Ovary (tissue), 9 donors: ENCODE data around the gene C4orf54. TPM values are rescaled to one million over a fixed set of nuclear protein-coding genes. Genes with fewer than 3 reads are reported as not detected.

Experiments
- DNase-seq, 5 donors: peaks; one replicate each; pipeline ENCODE4 v3.0.0-alpha.2; 2019 to 2020
- H3K27ac ChIP-seq, 2 donors: fragments of 200-600 bp; one replicate each; pipeline versions ENCODE4 v1.5.1 to v1.8.0; 2019 to 2022
- H3K27me3 ChIP-seq: fragments of 200-600 bp; one replicate; pipeline ENCODE4 v1.8.0; 2022
- H3K36me3 ChIP-seq: fragments of 200-600 bp; sonication (generic); one replicate; pipeline ENCODE4 v1.5.1; 2019
- H3K4me1 ChIP-seq: one replicate; pipeline ENCODE4 v1.8.1; 2013; ENCODE audit warnings: mild to moderate bottlenecking, moderate library complexity; ENCODE audit not compliant: insufficient read depth
- H3K4me3 ChIP-seq: fragments of 200-600 bp; sonication (generic); one replicate; pipeline ENCODE4 v1.5.1; 2017
- H3K9me3 ChIP-seq, 2 donors: fragments of 200-600 bp in 1 of 2; sonication (generic) in 1 of 2; one replicate each; pipeline versions ENCODE4 v1.5.1 to v1.8.1; 2013 to 2019; ENCODE audit warnings: mild to moderate bottlenecking in 1 of 2, moderate library complexity in 1 of 2
- CTCF ChIP-seq, 3 donors: fragments of 450-650 bp in 2 of 3; fragments of 200-600 bp in 1 of 3; IDR thresholded peaks; one replicate each; pipeline versions ENCODE4 v1.5.1 to v1.8.0; 2016 to 2022; ENCODE audit warnings: antibody characterized with exemption in 3 of 3, mild to moderate bottlenecking in 1 of 3
- EP300 ChIP-seq: sonication (generic); formaldehyde crosslinking; IDR thresholded peaks from one replicate; pipeline ENCODE4 v1.6.1; 2017; ENCODE audit warnings: antibody characterized with exemption
- POLR2A ChIP-seq: fragments of 450-650 bp; IDR thresholded peaks from one replicate; pipeline ENCODE4 v1.6.1; 2017; ENCODE audit warnings: antibody characterized with exemption, mild to moderate bottlenecking, moderate library complexity
- WGBS, 3 donors: extraction: QIAGEN DNeasy Blood & Tissue Kit in 1 of 3; methylation state at CpG; one replicate each; pipeline versions ENCODE4 v1.1.5 to v1.1.7; 2013 to 2017; 5-methylcytosine and 5-hydroxymethylcytosine counted together
- intact Hi-C, 4 donors: fragments of 100-400 bp; cut with DNase I; formaldehyde crosslinking; loops; one replicate each; pipeline versions ENCODE4 v1.11.0 to v1.15.1; 2022 to 2023
- polyA plus RNA-seq, 2 donors: library from polyadenylated mRNA; stranded (reverse); fragments of 200-250 nt in 1 of 2; fragments of 350-450 nt in 1 of 2; fragmentation: Illumina TruSeq in 1 of 2; extraction: RNeasy Lipid Tissue Mini Kit (QIAGEN cat#74804) in 1 of 2; gene quantifications; one replicate each; pipeline ENCODE4 v1.2.3, GENCODE V29; 2013 to 2014
- total RNA-seq, 7 donors: library from RNA; depleted of rRNA in 2 of 7; stranded (reverse); fragments of >200 nt in 2 of 7; fragmentation: NEBNext Ultra II Directional in 3 of 7; extraction: Animal tissue kit (Norgen Biotek cat#: 25700) in 3 of 7; gene quantifications; one replicate each; pipeline versions ENCODE4 v1.1.0 to v1.2.4, GENCODE V29; 2016 to 2023
- donor health status: DM: no; HTN: no; CAD: no; lungs with moderate emphysema.
- donor health status: DM: no; HTN: no; CAD: no.
- donor health status: Bipolar disorder and iron deficiency.
- donor health status: DM: yes; HTN: yes; CAD: no.
- donor health status: DM: no; HTN: no; CAD: no.
- donor health status: DM: yes; HTN: yes; CAD: no.

Gene C4orf54
- total and polyA plus RNA-seq, 9 donors: 0.05 to 0.15 (median 0.11) TPM; not detected in 2

- H3K4me1 ChIP-seq: peaks cover 1% of the 10 kb centered on the region
- intact Hi-C loops: no loop called here
- no peak for TF ChIP-seq POLR2A
- no peak for DNase-seq
- no peak overlapping the region for H3K27ac ChIP-seq
- H3K27me3 ChIP-seq: no peaks in the 10 kb centered on the region
- no peak overlapping the region for H3K4me3 ChIP-seq
- H3K9me3 ChIP-seq: no peaks in the 10 kb centered on the region
- H3K36me3 ChIP-seq: no peaks in the 10 kb centered on the region
- WGBS, 3 donors: 63 to 74% (median 70%) methylated on average over 5 of the region's 5 CpGs
Observed at GRCh38 chr4:99637174-99637573, 20.5 kb downstream of the C4orf54 start.

GRCh38 chr4:99636422-99636821 lies 21.2 kb downstream of the C4orf54 start:
- H3K4me1 ChIP-seq: peaks cover 1% of the 10 kb centered on the region
- no peaks in the 10 kb centered on the region for H3K9me3 ChIP-seq
- no peak overlapping the region for H3K27ac ChIP-seq
- no peaks in the 10 kb centered on the region for H3K36me3 ChIP-seq
- 75 to 82% (median 77%) methylated on average over 2 of the region's 2 CpGs for WGBS, 3 donors
- TF ChIP-seq EP300: no peak
- TF ChIP-seq CTCF (IDR thresholded peaks at IDR 0.05): no peak
- TF ChIP-seq POLR2A: no peak
- no peaks in the 10 kb centered on the region for H3K27me3 ChIP-seq
- DNase-seq: no peak
- intact Hi-C loops: no loop called here
- H3K4me3 ChIP-seq: no peak overlapping the region

GRCh38 chr4:99635601-99636000 lies 22.0 kb downstream of the C4orf54 start:
- DNase-seq: no peak
- Histone ChIP-seq H3K36me3 (no peaks in the 10 kb centered on the region), H3K4me3 (no peak overlapping the region), H3K9me3 (no peaks in the 10 kb centered on the region), H3K4me1 (peaks cover 1% of the 10 kb centered on the region), H3K27ac (no peak overlapping the region), H3K27me3 (no peaks in the 10 kb centered on the region)
- intact Hi-C loops: no loop called here
- 81 to 92% (median 91%) methylated on average over 3 of the region's 3 CpGs for whole genome bisulfite sequencing, 3 donors
- TF ChIP-seq EP300: no peak
- TF ChIP-seq POLR2A: no peak
- no peak for TF ChIP-seq CTCF (IDR thresholded peaks at IDR 0.05)

DNA sequence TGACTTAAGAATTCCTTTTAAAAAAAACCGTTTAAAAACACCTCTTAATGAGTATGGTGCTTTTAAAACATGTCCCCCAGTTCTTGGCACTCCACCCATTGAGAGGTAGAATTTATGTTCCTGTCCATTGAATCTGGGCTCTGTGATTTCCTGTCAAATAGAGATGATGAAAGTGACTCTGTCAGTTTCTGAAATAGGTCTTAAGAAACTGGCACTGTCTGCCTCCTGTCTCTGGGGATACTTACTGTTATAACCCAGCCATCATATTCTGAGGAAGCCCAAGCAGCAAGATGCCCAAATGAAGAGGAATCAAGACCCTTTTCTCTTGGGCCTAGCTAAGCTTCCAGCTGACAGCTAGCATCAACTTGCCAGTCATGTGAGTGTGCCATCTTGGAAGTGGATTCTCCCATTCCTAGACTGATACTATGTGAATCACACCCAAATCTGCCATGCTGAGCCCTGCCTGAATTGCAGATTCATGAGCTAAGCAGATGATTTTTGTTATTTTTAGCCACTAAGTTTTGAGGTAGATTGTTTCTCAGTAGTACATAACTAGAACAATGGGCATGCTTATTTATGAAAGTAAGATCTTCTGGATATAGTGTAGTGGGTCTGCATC lies 22.8 kb downstream of the C4orf54 start:
- intact Hi-C loops: no loop called here
- Histone ChIP-seq H3K9me3 (no peaks in the 10 kb centered on the region), H3K4me3 (no peak overlapping the region), H3K27ac (no peak overlapping the region), H3K36me3 (no peaks in the 10 kb centered on the region), H3K4me1 (peaks cover 1% of the 10 kb centered on the region), H3K27me3 (no peaks in the 10 kb centered on the region)
- WGBS, 3 donors: 70 to 77% (median 73%) methylated on average over 1 of the region's 1 CpG
- DNase-seq: no peak
- TF ChIP-seq CTCF (IDR thresholded peaks at IDR 0.05) (no peak), POLR2A (no peak), EP300 (no peak)

DNA sequence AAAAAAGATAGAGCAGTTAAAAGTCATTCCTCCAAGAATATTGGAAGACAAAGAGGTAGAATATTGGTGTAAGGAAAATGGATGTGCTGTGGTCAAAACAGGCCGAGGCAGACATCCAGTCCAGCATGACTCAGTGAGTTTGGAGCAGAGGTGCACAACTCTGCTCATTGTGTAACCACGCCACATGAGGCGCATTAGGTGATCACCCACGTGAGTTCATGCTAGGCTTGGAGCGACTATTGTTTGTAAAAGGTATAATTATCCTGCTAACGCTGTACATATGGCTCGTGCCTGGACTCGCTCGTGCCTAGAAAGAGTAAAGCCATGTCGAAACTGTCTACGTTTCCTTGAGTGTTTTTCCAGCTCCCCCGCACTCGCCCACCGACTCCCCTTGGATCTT lies 23.9 kb downstream of the C4orf54 start:
- H3K9me3 ChIP-seq: no peaks in the 10 kb centered on the region
- WGBS, 3 donors: 87 to 90% (median 88%) methylated on average over 14 of the region's 14 CpGs
- no peak overlapping the region for H3K4me3 ChIP-seq
- TF ChIP-seq EP300: no peak
- no peak for TF ChIP-seq POLR2A
- TF ChIP-seq CTCF (IDR thresholded peaks at IDR 0.05): no peak
- H3K27ac ChIP-seq: no peak overlapping the region
- H3K36me3 ChIP-seq: no peaks in the 10 kb centered on the region
- H3K4me1 ChIP-seq: peaks cover 1% of the 10 kb centered on the region
- intact Hi-C loops: no loop called here
- DNase-seq: no peak
- H3K27me3 ChIP-seq: no peaks in the 10 kb centered on the region
